Bronchial epithelial cell (primary cell): Measurements from ENCODE around the gene TTLL3. TPM values are rescaled to one million over a fixed set of nuclear protein-coding genes. Genes with fewer than 3 reads are reported as not detected.

ENCODE experiments used
- DNase-seq: peaks from one replicate; pipeline ENCODE4 v3.0.0-alpha.2; 2010; ENCODE audit warnings: low read depth
- FAIRE-seq: peaks from 2 replicates; lab custom pipeline; 2011; peaks lifted over from hg19 to GRCh38; lab: Jason Lieb, UNC
- H3K27me3 ChIP-seq: 2 replicates; pipeline ENCODE4 v1.5.1; 2011; ENCODE audit warnings: low read length; ENCODE audit not compliant: control insufficient read depth, insufficient read depth
- H3K36me3 ChIP-seq: 2 replicates; pipeline ENCODE4 v1.5.1; 2011; ENCODE audit warnings: low read length; ENCODE audit not compliant: control insufficient read depth, insufficient read depth
- H3K4me3 ChIP-seq: 2 replicates; pipeline ENCODE4 v1.5.1; 2011; ENCODE audit warnings: mild to moderate bottlenecking, low read depth, low read length, control low read depth
- total RNA-seq: library from RNA; depleted of rRNA; stranded (reverse); fragments of >200 nt; gene quantifications from 2 replicates; pipeline ENCODE4 v1.2.1, GENCODE V29; 2014
- TF ChIP-seq, protein P1 (sequence below): IDR thresholded peaks from 2 replicates; pipeline ENCODE4 v1.5.1; 2011; ENCODE audit warnings: mild to moderate bottlenecking, moderate library complexity, low read length, control low read depth, inconsistent platforms; ENCODE audit not compliant: insufficient read depth, severe bottlenecking

The TTLL3 gene
- total RNA-seq, 1 donor from 2014 or later = 11.3 TPM

DNA sequence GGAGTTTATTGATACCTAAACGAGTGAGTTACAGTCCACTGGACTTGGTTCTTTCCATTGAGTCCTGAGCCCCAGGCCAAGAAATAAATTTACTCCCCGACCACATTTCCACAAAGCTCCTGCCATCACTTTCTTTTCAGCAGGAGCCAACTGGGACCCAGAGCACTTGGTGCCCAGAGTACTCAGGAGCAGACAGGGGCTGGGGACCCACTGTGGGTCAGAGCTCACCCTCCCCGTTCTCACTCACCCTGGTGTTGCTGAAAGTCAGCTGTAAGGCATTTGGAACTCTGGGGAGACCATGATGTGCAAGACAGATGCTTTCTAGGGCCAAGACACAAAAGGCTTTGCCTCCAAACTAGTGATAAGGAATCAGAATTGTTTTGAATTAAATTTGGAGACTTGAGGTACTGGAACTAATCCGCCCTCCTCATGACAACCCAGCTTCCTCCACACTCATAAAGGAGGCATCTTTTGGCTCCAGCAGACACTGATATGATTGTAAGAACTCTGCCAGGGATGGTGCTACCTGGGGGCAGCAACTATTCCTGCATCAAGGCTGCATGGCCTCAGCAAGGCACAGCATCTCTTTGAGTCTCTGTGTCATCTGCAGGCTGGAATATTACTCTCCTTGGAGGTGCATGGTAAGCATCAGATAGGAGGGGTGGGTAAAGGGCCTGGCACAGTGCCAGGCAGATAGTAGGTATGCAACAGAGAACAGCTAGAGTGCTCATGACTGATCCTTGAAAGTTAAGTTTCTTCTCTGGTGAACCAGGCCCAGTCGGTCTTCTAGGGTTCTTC, 33.0 kb upstream of the TTLL3 start:
- TF ChIP-seq, protein P1, sequence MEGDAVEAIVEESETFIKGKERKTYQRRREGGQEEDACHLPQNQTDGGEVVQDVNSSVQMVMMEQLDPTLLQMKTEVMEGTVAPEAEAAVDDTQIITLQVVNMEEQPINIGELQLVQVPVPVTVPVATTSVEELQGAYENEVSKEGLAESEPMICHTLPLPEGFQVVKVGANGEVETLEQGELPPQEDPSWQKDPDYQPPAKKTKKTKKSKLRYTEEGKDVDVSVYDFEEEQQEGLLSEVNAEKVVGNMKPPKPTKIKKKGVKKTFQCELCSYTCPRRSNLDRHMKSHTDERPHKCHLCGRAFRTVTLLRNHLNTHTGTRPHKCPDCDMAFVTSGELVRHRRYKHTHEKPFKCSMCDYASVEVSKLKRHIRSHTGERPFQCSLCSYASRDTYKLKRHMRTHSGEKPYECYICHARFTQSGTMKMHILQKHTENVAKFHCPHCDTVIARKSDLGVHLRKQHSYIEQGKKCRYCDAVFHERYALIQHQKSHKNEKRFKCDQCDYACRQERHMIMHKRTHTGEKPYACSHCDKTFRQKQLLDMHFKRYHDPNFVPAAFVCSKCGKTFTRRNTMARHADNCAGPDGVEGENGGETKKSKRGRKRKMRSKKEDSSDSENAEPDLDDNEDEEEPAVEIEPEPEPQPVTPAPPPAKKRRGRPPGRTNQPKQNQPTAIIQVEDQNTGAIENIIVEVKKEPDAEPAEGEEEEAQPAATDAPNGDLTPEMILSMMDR = no peak
- no peak overlapping the region for H3K4me3 ChIP-seq
- FAIRE-seq (no peak), DNase-seq (no peak)
- no peaks in the 10 kb centered on the region for H3K27me3 ChIP-seq
- peaks cover 8% of the 10 kb centered on the region for H3K36me3 ChIP-seq

DNA sequence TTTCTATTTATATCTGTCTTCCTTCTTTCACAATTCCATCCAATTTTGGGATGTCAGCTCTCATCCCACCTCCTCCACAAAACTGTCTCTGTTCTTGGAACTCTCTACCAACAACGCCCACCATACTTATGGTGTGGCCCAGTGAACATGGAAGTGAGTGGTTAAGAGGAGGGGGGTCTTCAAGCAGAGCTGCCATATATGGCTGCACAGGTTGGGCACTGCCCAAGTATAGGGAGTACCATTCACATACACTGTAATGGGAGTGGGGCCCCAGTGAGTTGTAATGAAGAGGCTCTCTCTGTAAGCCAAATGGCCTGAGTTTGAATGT, 32.4 kb upstream of the TTLL3 start:
- FAIRE-seq (no peak), DNase-seq (no peak)
- H3K36me3 ChIP-seq = peaks cover 8% of the 10 kb centered on the region
- no peaks in the 10 kb centered on the region for H3K27me3 ChIP-seq
- H3K4me3 ChIP-seq = no peak overlapping the region
- TF ChIP-seq, protein P1 = no peak

DNA sequence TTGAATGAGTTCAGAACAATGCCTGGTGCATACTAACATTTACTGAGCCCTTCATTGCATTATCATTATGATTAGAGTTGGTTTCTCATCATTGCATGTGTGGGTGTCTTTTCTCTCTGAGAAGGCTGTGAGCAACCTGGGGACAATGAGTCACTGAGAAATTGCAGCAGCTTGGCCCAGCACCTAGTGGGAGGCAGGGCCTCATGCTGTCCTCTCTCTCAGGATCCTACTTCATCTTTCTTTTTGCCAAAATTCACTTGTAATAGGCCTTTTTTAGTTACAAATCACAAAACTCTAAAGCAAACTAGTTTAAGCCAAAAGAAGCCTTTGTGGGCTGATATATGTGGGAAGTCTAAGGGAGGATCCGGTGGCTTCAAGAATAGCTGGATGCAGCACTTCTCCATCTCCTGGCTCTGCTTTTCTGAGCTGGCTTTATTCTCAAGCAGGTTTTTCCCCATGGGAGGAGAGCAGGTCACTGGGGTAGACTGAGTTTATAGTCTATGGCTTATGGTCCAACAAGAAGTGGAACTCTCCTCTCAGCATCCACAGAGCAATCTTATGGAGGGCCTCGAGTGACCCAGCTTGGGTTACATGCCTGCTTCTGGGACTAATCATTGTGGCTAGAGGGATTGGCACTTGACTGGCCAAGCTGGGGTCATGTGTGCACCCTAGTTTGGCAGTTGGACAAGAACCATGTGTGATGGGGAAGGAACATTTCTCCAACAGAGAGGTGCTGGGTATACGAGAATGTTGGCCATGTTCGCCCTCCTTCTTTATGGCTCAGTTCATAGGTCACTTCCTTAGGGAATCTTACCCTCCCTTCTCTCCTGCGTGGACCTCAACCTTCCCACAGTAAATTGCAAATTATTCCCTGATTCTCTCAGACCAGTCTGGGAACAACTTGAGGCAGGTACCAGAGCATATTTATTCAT, 31.7 kb upstream of the TTLL3 start:
- FAIRE-seq = no peak
- Histone ChIP-seq H3K36me3 (peaks cover 8% of the 10 kb centered on the region), H3K4me3 (no peak overlapping the region), H3K27me3 (no peaks in the 10 kb centered on the region)
- DNase-seq = peak; percentile 82
- TF ChIP-seq, protein P1 = no peak

DNA sequence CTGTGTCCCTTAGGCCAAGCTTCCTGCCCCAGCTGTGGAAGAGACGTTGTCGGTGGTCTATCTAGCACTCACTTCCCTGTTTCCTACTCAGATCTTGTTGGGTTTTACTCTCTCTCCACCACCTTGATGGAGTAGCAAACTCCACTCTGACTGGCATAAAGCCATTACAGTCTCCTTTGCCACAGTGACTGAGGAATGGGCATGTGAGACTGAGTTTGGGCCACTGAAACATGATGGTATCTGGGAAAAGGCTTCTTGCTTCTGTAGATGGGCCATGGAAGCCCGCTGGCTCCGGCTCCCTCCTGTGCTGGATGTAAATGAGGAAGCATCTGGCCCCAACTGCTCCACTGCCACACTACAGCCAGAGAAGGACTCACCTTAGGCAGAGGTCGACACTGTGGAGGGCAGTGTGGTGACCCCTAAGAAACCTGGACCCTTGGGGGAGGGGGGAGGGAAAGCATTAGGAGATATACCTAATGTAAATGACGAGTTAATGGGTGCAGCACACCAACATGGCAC, 30.9 kb upstream of the TTLL3 start:
- no peak for FAIRE-seq
- TF ChIP-seq, protein P1 = no peak
- Histone ChIP-seq H3K27me3 (no peaks in the 10 kb centered on the region), H3K36me3 (peaks cover 13% of the 10 kb centered on the region), H3K4me3 (no peak overlapping the region)
- DNase-seq = no peak

DNA sequence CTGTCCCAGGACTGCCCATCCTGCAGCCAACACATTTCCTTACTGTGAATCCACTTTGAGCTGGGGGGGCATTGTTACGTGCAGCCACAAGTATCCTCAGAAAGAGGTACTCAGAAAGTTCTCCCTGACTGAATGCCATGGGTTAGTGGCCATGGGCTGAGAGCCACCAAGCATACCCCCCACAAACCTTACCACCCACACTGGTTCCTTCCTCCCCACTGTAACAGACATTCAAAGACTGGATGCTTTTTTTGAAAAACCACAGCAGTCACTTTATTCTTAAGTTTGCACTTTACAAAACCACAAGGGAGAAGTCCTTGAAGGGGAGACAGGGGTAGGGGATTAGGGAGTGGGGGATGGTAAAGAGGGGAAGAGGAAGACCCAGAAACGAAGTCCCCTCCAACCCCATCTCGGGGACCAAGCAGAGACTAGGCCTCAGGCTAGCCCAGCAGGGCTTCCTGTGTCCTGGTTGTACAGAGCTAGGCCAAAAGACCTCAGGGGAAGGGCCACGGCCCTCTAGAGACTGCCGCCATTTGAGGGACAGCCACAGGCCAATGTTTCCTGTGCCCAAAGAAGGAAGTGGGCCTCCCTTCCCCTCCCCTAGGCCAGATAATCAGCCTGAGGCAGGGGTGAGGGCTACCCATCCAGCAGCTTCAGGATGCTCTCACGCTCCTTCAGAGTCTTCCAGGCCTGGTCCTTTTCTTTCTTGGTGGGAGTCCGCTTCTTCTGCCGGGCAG, 30.2 kb upstream of the TTLL3 start:
- Histone ChIP-seq H3K27me3 (no peaks in the 10 kb centered on the region), H3K36me3 (peaks cover 13% of the 10 kb centered on the region), H3K4me3 (no peak overlapping the region)
- no peak for FAIRE-seq
- TF ChIP-seq, protein P1 = no peak
- DNase-seq = no peak
